RWPE1 (cell line): ENCODE data around the gene SPATA33.
"Not testable (repeated sequence)": the region's sequence is repeated elsewhere in the genome, so short reads cannot be mapped to it uniquely, and the experiment has no call there.

Experiments
- CTCF ChIA-PET: fragments of 350-600 bp; sonication (Branson Sonifier 250); formaldehyde crosslinking; extraction: SDS; loops from one replicate; lab custom pipeline; 2021; lab: Yijun Ruan, JAX
- POLR2A ChIA-PET: fragments of 400-600 bp; formaldehyde crosslinking; extraction: SDS; loops from one replicate; lab custom pipeline; 2020; ENCODE audit warnings: antibody characterized with exemption; ENCODE audit not compliant: low non-redundant PET; lab: Yijun Ruan, JAX
- DNase-seq: peaks from one replicate; pipeline ENCODE4 v3.0.0; 2012; ENCODE audit warnings: low spot score
- H3K27ac ChIP-seq: fragments of 450-650 bp; 2 replicates; pipeline ENCODE4 v1.5.1; 2017
- TF ChIP-seq, protein P1 (sequence below): fragments of 450-650 bp; conservative IDR thresholded peaks from 2 replicates; pipeline ENCODE4 v1.5.1; 2017; ENCODE audit warnings: low read depth, mild to moderate bottlenecking

The SPATA33 gene

DNA sequence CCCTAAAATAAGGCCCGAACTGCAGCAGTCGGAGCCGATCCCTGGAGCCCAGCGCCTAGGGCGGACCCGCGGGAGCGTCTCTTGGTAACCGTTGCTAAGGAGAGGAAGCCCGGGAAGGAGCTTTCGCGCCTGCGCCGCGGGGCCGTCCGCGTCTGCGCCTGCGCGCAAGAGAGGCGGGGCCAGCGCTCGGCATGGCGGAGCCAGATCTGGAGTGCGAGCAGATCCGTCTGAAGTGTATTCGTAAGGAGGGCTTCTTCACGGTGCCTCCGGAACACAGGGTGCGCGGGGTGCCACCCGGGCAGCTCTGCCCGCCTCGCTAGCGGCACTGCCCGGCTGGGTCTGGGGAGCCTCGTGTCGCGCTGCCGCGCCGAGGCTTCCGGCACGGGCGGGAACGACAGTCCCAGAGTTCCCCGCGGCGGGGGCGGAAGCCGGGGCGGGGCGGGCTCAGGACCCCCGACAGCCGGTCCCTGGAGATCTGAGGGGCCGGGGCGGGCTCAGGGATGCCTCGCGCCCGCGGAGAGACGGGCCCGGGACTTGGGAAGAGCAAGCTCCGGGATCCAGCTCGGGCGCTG, 29.0 kb downstream of the SPATA33 start, which contains the start of gene CDK10:
Gene CDK10, plus strand, starts transcription at position 170 of the 572 bp plus-strand sequence. Its CDS starts 22 bp downstream, at position 192.
- H3K27ac ChIP-seq = peak within 1 kb of the TSS; percentile 92
- POLR2A ChIA-PET = interaction anchor here (0.8 to 2.0 kb wide), 3 partner anchors 8 to 16 kb away, joined by 3 to 5 read pairs (median 4); no protein-coding TSS in a partner anchor
- peak; percentile 96 for DNase-seq
- TF ChIP-seq, protein P1, sequence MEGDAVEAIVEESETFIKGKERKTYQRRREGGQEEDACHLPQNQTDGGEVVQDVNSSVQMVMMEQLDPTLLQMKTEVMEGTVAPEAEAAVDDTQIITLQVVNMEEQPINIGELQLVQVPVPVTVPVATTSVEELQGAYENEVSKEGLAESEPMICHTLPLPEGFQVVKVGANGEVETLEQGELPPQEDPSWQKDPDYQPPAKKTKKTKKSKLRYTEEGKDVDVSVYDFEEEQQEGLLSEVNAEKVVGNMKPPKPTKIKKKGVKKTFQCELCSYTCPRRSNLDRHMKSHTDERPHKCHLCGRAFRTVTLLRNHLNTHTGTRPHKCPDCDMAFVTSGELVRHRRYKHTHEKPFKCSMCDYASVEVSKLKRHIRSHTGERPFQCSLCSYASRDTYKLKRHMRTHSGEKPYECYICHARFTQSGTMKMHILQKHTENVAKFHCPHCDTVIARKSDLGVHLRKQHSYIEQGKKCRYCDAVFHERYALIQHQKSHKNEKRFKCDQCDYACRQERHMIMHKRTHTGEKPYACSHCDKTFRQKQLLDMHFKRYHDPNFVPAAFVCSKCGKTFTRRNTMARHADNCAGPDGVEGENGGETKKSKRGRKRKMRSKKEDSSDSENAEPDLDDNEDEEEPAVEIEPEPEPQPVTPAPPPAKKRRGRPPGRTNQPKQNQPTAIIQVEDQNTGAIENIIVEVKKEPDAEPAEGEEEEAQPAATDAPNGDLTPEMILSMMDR = no peak
- CTCF ChIA-PET = interaction anchor here (0.5 to 0.7 kb wide), 2 partner anchors 15 to 22 kb away, joined by 3 to 4 read pairs; partner anchors contain the start of gene SPATA2L

DNA sequence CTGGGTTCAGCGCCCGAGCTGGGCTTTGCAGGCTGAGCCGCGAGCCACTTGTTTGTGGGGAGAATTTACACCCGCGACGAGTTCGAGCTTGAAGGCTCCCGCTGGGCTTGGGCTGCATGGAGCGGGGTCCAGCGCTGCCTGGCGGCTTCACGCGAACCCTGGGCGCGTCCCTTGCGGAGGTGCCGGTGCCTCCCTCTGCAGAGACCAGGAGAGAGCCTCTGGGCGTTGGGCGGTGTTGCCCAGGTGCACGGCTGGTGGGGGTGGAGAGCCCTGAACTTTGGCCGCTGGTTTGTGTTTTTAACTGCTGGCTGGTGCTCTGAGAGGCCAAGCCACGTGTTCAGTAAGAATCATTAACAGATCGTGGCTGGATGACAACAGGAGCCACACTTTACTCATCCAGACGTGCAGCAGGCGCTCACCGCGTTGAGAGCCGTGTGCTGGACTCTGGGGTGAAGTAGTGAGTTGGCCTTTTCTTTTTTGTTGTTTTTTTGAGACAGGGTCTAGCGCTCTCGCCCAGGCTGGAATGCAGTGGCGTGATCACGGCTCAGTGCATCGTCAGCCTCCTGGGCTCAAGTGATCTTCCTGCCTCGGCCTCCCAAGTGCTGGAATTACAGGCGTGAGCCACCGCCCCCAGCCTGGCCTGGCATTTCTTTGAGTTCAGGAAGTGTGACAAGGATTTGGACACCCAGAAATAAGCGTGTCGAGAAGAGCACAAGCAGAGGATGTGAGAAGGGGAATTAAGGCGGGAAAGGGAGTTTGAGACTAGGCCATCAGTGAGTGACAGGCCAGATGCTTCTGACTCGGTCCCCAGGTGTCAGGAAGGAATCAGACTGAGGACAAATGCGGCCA, 29.7 kb downstream of the SPATA33 start:
- TF ChIP-seq, protein P1 = no peak
- peak; percentile 32 for DNase-seq
- H3K27ac ChIP-seq = peak overlapping the region; percentile 92
- POLR2A ChIA-PET = interaction anchor here (1.2 to 2.0 kb wide), 2 partner anchors 9 to 16 kb away, joined by 3 to 5 read pairs; no protein-coding TSS in a partner anchor
- CTCF ChIA-PET = interaction anchor here (0.7 kb wide), 1 partner anchor 14 kb away, joined by 4 read pairs; the partner anchor contains the start of gene SPATA2L

DNA sequence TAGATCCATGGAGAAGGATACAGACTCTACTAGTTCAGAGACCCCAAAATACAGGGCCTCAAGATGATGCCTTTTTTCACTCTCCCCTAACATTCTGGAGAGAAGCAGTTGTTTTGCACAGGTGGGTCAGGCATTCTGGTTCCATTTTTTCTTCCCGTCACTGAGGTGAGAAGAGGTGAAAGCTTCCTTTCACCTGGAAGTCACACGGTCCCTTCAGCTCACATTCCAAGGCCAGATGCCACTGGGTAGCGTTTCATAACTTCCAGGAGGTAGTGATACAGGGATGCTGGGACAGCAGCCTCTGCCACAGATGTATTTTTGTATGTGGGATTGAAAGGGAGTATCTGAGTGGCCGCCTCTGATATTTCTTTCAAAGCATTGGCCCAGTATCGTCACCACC, 30.8 kb downstream of the SPATA33 start:
- POLR2A ChIA-PET = interaction anchor here (0.9 kb wide), 1 partner anchor 10 kb away, joined by 3 read pairs; no protein-coding TSS in a partner anchor
- no peak for DNase-seq
- peak overlapping the region; percentile 92 for H3K27ac ChIP-seq
- CTCF ChIA-PET = no interaction called here
- TF ChIP-seq, protein P1 = no peak

DNA sequence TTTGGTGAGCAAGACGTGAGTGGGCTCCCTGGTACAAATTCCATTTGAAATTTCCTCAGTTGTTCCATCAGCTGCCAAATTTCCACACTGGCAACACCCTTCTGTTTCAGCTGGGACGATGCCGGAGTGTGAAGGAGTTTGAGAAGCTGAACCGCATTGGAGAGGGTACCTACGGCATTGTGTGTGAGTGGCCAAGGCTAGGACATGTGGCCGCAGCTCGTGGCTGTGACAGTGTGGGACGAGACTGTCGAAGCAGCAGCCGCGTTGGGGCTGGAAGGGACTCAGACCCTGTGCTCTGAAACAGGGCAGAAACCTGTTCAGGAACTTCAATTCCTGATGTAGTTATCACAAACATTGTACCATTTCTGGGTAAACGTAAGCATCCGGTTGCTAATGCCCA, 31.5 kb downstream of the SPATA33 start:
- TF ChIP-seq, protein P1 = no peak
- H3K27ac ChIP-seq = peak overlapping the region; percentile 92
- CTCF ChIA-PET = no interaction called here
- DNase-seq = no peak
- POLR2A ChIA-PET = interaction anchor here (0.9 kb wide), 1 partner anchor 9 kb away, joined by 3 read pairs; no protein-coding TSS in a partner anchor

DNA sequence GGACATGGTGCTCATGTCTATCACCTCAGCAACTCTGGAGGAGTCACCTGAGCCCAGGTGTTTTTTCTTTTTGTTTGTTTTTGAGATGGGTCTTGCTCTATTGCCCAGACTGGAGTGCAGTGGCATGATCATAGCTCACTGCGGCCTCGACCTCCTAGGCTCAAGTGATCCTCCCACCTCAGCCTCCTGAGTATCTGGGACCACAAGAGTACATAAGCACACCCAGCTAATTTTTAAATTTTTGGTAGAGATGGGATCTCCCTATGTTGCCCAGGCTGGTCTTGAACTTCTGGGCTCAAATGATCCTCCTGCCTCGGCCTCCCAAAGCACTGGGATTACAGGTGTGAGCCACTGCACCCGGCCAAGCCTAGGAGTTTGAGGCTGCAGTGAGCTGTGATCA, 32.0 kb downstream of the SPATA33 start:
- CTCF ChIA-PET, DNase-seq, H3K27ac ChIP-seq, POLR2A ChIA-PET: not testable (repeated sequence)

DNA sequence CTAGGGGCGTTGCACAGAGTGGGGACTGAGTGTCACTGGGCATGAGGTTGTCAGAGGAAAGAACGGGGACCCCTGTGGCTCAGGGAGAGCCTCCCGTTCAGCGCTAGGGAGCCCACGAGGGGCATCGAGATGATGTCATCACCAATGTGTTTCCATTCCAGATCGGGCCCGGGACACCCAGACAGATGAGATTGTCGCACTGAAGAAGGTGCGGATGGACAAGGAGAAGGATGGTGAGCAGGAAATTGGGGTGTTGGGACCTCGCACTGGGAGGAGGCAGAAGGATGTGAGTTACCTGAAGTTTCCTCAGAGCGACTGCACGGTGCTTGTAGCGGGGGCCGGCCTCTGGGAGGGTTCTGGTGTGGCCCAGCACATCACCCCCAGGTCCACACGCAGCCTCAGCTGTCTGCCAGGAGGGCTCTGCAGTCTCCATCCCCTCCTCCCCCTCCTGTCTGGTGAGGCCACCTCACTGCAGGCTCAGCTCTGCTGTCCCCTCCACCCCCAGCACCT, 32.8 kb downstream of the SPATA33 start:
- CTCF ChIA-PET = no interaction called here
- no peak for DNase-seq
- TF ChIP-seq, protein P1 = no peak
- H3K27ac ChIP-seq = no peak overlapping the region
- POLR2A ChIA-PET = no interaction called here
